ENCODE data around the gene SCN3A. TPM values are rescaled to one million over a fixed set of nuclear protein-coding genes. Genes with fewer than 3 reads are reported as not detected.

Gene SCN3A
- total and polyA plus RNA-seq, 2 of the 13 experiments (the other 11 are each of a cell fraction or from before 2014, with no cell fraction given), result not detected

DNA sequence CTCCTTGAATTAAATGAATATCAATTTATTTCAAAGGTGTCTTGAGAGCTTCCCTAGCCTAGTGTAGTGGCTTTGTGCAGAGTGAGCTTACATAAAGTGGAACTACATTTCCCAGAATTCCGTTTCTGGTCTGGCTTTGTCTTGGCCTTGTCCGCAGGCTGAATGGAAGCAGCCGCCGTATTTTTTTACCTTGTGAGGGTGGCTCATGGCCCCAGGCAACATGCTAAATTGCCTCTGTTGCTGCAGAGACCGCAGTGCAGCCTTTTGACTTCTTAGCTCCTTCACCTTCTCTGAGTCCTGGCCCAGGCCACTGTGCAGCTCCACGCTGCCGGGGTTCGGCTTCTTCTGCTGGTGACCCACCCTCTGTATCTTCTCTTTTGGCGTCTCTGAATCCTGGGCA lies 133.8 kb downstream of the SCN3A start (continued):
- no peak for TF ChIP-seq ZNF430 (CRISPR knock-in tag; IDR thresholded peaks at IDR 0.05)
- TF ChIP-seq ZNF260 (CRISPR knock-in tag; IDR thresholded peaks at IDR 0.05; ENCODE audit: borderline replicate concordance, low read depth), result no peak
- 0 out of 2 replicates have a peak, but pooled peaks have one; percentile 9 for TF ChIP-seq HOXA3 (CRISPR knock-in tag; IDR thresholded peaks at IDR 0.05)
- no peak for TF ChIP-seq ZKSCAN1 (IDR thresholded peaks at IDR 0.05; ENCODE audit: low read length)
- TF ChIP-seq, protein P1, sequence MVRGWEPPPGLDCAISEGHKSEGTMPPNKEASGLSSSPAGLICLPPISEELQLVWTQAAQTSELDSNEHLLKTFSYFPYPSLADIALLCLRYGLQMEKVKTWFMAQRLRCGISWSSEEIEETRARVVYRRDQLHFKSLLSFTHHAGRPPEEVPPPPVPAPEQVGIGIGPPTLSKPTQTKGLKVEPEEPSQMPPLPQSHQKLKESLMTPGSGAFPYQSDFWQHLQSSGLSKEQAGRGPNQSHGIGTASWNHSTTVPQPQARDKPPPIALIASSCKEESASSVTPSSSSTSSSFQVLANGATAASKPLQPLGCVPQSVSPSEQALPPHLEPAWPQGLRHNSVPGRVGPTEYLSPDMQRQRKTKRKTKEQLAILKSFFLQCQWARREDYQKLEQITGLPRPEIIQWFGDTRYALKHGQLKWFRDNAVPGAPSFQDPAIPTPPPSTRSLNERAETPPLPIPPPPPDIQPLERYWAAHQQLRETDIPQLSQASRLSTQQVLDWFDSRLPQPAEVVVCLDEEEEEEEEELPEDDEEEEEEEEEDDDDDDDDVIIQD (CRISPR knock-in tag; IDR thresholded peaks at IDR 0.05; ENCODE audit: low read depth), result no peak
- TF ChIP-seq, protein P2, sequence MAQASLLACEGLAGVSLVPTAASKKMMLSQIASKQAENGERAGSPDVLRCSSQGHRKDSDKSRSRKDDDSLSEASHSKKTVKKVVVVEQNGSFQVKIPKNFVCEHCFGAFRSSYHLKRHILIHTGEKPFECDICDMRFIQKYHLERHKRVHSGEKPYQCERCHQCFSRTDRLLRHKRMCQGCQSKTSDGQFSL (CRISPR knock-in tag; IDR thresholded peaks at IDR 0.05), result no peak
- no peak for TF ChIP-seq KAT2B (IDR thresholded peaks at IDR 0.05; ENCODE audit: borderline replicate concordance, low read depth, low read length)
- TF ChIP-seq ZFY (CRISPR knock-in tag; IDR thresholded peaks at IDR 0.05), result peak; percentile 87
- TF ChIP-seq NFYB (CRISPR knock-in tag; IDR thresholded peaks at IDR 0.05), result no peak
- TF ChIP-seq MTF1 (CRISPR knock-in tag; IDR thresholded peaks at IDR 0.05), result no peak
- TF ChIP-seq POLR2AphosphoS5 (IDR thresholded peaks at IDR 0.05; ENCODE audit: low read depth, low read length), result no peak
- TF ChIP-seq, protein P3, sequence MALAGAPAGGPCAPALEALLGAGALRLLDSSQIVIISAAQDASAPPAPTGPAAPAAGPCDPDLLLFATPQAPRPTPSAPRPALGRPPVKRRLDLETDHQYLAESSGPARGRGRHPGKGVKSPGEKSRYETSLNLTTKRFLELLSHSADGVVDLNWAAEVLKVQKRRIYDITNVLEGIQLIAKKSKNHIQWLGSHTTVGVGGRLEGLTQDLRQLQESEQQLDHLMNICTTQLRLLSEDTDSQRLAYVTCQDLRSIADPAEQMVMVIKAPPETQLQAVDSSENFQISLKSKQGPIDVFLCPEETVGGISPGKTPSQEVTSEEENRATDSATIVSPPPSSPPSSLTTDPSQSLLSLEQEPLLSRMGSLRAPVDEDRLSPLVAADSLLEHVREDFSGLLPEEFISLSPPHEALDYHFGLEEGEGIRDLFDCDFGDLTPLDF (CRISPR knock-in tag; IDR thresholded peaks at IDR 0.05), result no peak
- no peak for TF ChIP-seq ZNF773 (CRISPR knock-in tag; IDR thresholded peaks at IDR 0.05; ENCODE audit: borderline replicate concordance)
- no peak for TF ChIP-seq ZNF558 (CRISPR knock-in tag; IDR thresholded peaks at IDR 0.05; ENCODE audit: borderline replicate concordance)
- TF ChIP-seq, protein P4, sequence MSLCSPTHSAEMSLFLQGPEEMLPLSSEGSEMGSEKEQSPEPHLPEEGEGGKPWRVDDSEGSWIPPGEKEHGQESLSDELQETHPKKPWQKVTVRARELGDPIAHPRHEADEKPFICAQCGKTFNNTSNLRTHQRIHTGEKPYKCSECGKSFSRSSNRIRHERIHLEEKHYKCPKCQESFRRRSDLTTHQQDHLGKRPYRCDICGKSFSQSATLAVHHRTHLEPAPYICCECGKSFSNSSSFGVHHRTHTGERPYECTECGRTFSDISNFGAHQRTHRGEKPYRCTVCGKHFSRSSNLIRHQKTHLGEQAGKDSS (CRISPR knock-in tag; IDR thresholded peaks at IDR 0.05; ENCODE audit: borderline replicate concordance, low read depth), result no peak
- TF ChIP-seq KDM6A (CRISPR knock-in tag; IDR thresholded peaks at IDR 0.05; ENCODE audit: low read depth), result no peak
- TF ChIP-seq, protein P5, sequence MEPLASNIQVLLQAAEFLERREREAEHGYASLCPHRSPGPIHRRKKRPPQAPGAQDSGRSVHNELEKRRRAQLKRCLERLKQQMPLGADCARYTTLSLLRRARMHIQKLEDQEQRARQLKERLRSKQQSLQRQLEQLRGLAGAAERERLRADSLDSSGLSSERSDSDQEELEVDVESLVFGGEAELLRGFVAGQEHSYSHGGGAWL (CRISPR knock-in tag; IDR thresholded peaks at IDR 0.05), result no peak
- TF ChIP-seq, protein P6, sequence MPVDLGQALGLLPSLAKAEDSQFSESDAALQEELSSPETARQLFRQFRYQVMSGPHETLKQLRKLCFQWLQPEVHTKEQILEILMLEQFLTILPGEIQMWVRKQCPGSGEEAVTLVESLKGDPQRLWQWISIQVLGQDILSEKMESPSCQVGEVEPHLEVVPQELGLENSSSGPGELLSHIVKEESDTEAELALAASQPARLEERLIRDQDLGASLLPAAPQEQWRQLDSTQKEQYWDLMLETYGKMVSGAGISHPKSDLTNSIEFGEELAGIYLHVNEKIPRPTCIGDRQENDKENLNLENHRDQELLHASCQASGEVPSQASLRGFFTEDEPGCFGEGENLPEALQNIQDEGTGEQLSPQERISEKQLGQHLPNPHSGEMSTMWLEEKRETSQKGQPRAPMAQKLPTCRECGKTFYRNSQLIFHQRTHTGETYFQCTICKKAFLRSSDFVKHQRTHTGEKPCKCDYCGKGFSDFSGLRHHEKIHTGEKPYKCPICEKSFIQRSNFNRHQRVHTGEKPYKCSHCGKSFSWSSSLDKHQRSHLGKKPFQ (CRISPR knock-in tag; IDR thresholded peaks at IDR 0.05; ENCODE audit: insufficient replicate concordance), result no peak
- no peak for TF ChIP-seq ZNF30 (CRISPR knock-in tag; IDR thresholded peaks at IDR 0.05)
- no peak for TF ChIP-seq MED13 (CRISPR knock-in tag; IDR thresholded peaks at IDR 0.05)
- peak; percentile 94 for TF ChIP-seq THAP11 (CRISPR knock-in tag; IDR thresholded peaks at IDR 0.05)
- TF ChIP-seq BHLHE40 (IDR thresholded peaks at IDR 0.05; ENCODE audit: low read length), result no peak
- no peak for TF ChIP-seq NR2C2 (CRISPR knock-in tag; IDR thresholded peaks at IDR 0.05; ENCODE audit: borderline replicate concordance)
- TF ChIP-seq ZNF317 (CRISPR knock-in tag; IDR thresholded peaks at IDR 0.05), result no peak
- no peak for TF ChIP-seq MTF2 (CRISPR knock-in tag; IDR thresholded peaks at IDR 0.05; ENCODE audit: borderline replicate concordance)
- no peak for TF ChIP-seq EEA1 (CRISPR knock-in tag; IDR thresholded peaks at IDR 0.05; ENCODE audit: borderline replicate concordance)
- TF ChIP-seq, protein P7, sequence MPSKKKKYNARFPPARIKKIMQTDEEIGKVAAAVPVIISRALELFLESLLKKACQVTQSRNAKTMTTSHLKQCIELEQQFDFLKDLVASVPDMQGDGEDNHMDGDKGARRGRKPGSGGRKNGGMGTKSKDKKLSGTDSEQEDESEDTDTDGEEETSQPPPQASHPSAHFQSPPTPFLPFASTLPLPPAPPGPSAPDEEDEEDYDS (CRISPR knock-in tag; IDR thresholded peaks at IDR 0.05), result no peak
- no peak for TF ChIP-seq GATAD1 (CRISPR knock-in tag; IDR thresholded peaks at IDR 0.05)

All from HepG2 (cell line).